Measurements from ENCODE around the gene TMEM175. TPM values are rescaled to one million over a fixed set of nuclear protein-coding genes. Genes with fewer than 3 reads are reported as not detected.

TMEM175 gene
- total and polyA plus RNA-seq, 8 donors = 10.0 to 96.6 (median 16.4) TPM

DNA sequence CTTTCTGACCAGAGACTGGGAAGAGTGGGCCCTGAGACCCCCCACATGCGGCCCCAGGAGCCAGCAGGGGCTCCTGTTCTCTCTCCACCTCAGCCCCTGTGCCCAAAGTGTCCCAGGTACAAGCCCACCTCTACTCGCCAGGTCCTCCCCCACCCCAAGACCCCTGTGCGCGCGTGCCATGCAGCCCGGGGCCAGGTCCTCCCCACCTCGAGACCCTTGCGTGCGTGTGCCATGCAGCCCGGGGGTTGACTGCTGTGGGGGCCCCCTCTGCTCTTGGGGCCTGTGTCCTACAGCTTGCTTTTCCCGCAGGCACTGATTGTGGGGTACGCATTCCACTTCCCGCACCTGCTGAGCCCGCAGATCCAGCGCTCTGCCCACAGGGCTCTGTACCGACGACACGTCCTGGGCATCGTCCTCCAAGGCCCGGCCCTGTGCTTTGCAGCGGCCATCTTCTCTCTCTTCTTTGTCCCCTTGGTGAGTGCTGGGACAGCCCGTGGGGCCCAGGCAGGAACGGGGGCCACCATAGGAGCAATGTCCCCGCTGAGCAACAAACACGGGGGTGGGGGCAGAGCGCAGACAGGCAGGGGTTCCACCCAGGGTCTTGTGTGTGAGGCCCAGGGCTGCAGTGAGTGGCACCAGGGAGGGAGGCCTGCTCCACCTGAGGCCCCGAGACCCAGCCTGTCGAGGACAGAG lies 20.8 kb downstream of the TMEM175 start:
- no peak for ATAC-seq
- TF ChIP-seq, protein P1, sequence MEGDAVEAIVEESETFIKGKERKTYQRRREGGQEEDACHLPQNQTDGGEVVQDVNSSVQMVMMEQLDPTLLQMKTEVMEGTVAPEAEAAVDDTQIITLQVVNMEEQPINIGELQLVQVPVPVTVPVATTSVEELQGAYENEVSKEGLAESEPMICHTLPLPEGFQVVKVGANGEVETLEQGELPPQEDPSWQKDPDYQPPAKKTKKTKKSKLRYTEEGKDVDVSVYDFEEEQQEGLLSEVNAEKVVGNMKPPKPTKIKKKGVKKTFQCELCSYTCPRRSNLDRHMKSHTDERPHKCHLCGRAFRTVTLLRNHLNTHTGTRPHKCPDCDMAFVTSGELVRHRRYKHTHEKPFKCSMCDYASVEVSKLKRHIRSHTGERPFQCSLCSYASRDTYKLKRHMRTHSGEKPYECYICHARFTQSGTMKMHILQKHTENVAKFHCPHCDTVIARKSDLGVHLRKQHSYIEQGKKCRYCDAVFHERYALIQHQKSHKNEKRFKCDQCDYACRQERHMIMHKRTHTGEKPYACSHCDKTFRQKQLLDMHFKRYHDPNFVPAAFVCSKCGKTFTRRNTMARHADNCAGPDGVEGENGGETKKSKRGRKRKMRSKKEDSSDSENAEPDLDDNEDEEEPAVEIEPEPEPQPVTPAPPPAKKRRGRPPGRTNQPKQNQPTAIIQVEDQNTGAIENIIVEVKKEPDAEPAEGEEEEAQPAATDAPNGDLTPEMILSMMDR (IDR thresholded peaks at IDR 0.05) = no peak
- 93 to 95% methylated on average over 28 of the region's 28 CpGs for WGBS, 2 donors
- Histone ChIP-seq H3K4me3 (no peak overlapping the region), H3K27me3 (no peaks in the 10 kb centered on the region), H3K27ac (no peak overlapping the region), H3K9me3 (no peaks in the 10 kb centered on the region), H3K36me3 (no peaks in the 10 kb centered on the region), H3K4me1 (no peaks in the 10 kb centered on the region)
- peak in 1 of 6 donors; percentile 2 for DNase-seq
- FAIRE-seq = no peak
- intact Hi-C loops (cut with DNase I) = no loop called here

DNA sequence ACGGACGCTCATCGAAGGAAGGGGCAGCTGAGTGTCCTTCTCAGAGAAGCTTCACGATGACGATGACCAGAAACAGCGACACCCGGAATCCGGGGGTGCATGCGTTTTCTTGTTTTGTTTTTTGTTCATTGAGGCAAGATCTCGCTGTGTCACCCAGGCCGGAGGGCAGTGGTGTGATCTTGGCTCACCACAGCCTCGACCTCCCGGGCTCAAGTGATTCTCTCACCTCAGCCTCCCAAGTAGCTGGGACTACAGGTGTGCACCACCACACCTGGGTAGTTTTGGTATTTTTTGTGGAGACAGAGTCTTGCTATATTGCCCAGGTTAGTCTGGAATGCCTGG lies 21.3 kb downstream of the TMEM175 start:
- H3K27ac ChIP-seq = no peak overlapping the region
- intact Hi-C loops (cut with DNase I) = no loop called here
- H3K9me3 ChIP-seq = no peaks in the 10 kb centered on the region
- no peaks in the 10 kb centered on the region for H3K36me3 ChIP-seq
- TF ChIP-seq, protein P1 (IDR thresholded peaks at IDR 0.05) = no peak
- H3K4me3 ChIP-seq = no peak overlapping the region
- no peaks in the 10 kb centered on the region for H3K27me3 ChIP-seq
- no peak for FAIRE-seq
- WGBS, 2 donors = 98% methylated on average over 13 of the region's 13 CpGs
- DNase-seq = peak in 1 of 6 donors; percentile 1
- no peaks in the 10 kb centered on the region for H3K4me1 ChIP-seq
- no peak for ATAC-seq

DNA sequence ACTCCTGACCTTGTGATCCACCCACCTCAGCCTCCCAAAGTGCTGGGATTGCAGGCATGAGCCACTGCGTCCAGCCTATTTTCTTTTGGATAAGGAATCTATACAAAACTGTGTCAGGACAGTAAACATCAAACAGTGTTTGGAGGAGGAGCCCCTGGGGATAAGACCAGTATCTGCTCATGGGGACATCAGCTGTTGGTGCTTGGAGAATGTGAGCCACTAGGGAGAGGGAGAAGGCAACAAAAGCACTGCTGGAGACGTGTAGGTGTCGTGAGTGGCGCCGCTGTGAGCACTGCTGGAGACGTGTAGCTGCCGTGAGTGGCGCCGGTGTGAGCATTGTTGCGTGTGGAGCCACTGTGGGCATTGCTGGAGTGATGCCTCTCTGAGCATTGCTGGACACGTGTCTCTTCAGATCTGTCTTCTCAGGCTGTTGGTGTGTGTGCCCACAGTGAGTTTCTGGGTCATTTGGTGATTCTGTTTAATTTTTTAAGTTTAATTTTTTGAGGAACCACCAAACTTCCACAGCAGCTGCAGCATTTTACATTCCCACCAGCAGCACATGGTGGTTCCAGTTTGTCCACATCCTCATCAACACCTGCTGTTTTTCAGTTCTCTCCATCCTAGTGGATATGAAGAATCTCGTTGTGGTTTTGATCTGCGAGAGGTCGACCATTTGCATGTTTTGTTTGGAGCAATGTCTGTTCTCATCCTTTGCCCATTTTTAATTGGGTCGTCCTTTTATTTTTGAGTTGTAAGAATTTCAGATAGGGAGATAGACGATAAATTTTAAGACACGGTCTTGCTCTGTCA lies 22.2 kb downstream of the TMEM175 start:
- Histone ChIP-seq H3K27me3 (no peaks in the 10 kb centered on the region), H3K27ac (no peak overlapping the region), H3K9me3 (no peaks in the 10 kb centered on the region), H3K4me3 (no peak overlapping the region), H3K36me3 (no peaks in the 10 kb centered on the region), H3K4me1 (no peaks in the 10 kb centered on the region)
- FAIRE-seq (no peak), DNase-seq (peak in 1 of 6 donors; percentile 0), ATAC-seq (no peak)
- TF ChIP-seq, protein P1 (IDR thresholded peaks at IDR 0.05) = no peak
- WGBS, 2 donors = 92 to 93% methylated on average over 17 of the region's 17 CpGs
- intact Hi-C loops (cut with DNase I) = no loop called here

DNA sequence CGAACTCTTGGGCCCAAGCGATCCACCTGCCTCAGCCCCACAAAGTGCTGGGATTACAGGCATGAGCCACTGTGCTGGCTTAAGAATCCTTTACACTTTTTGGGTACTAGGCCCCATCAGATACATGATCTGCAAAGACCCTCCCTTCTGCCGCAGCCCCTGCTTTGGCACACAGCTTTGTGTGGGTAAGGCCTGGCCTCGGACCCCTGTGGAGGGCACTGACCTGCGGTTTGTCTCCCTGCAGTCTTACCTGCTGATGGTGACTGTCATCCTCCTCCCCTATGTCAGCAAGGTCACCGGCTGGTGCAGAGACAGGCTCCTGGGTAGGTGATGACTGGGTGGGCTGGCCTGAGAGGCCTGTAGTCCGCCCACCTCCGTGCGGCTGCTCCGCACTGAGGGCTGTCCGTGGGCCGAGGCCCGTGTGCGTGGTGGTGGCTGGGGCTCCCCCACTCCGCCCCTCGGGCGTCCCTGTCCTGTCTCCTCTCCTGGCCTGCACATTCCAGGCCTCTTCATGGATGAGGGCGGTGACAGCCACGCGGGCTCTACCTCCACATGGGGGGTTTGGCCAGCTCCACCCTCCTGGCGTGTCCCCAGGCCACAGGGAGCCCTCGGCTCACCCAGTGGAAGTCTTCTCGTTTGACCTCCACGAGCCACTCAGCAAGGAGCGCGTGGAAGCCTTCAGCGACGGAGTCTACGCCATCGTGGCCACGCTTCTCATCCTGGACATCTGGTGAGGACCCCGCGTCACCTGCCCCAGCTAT lies 23.1 kb downstream of the TMEM175 start:
- TF ChIP-seq, protein P1 (IDR thresholded peaks at IDR 0.05) = no peak
- no peaks in the 10 kb centered on the region for H3K36me3 ChIP-seq
- no peak overlapping the region for H3K4me3 ChIP-seq
- no peak for FAIRE-seq
- peak in 3 of 6 donors; percentile 1 to 45 (median 9) for DNase-seq
- intact Hi-C loops (cut with DNase I) = no loop called here
- H3K9me3 ChIP-seq = no peaks in the 10 kb centered on the region
- no peak for ATAC-seq
- 94 to 95% methylated on average over 27 to 33 of the region's 33 CpGs for WGBS, 2 donors
- no peaks in the 10 kb centered on the region for H3K27me3 ChIP-seq
- H3K27ac ChIP-seq = no peak overlapping the region
- no peaks in the 10 kb centered on the region for H3K4me1 ChIP-seq

Data from pancreas (tissue), 10 donors.